Stromal cell of bone marrow (primary cell): ENCODE measurements around the gene CENPA.
A peak's percentile ranks its signal among the peaks of the same experiment; 100 is the strongest.

Experiments
- DNase-seq: peaks from one replicate; pipeline ENCODE4 v3.0.0-alpha.2; 2012; ENCODE audit warnings: low read depth

The CENPA gene

DNA sequence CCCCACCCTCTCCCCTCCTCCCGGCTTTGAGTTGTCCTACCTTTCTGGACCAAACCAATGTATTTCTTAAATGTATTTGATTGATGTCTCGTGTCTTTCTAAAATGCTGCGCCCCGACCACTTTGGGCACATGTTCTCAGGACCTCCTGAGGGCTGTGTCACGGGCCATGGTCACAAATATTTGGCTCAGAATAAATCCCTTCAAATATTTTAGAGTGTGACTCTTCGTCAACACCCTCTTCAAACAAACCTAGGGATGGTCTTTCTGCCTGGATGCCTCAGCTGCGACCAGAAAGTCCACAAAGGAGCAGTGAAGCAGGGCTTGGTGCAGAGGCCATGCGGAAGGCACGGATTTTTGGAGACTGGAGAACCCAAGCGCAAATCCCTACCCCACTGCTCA, 22.8 kb upstream of the CENPA start:
- DNase-seq: no peak

GRCh38 chr2:26764078-26764887, 21.6 kb upstream of the CENPA start, which contains the start of gene SLC35F6:
Gene SLC35F6, plus strand, starts transcription at chr2:26764284. Its CDS starts 66 bp downstream, at chr2:26764350.
- DNase-seq: peak; percentile 64

GRCh38 chr2:26764906-26765305, 20.9 kb upstream of the CENPA start:
- DNase-seq: no peak

GRCh38 chr2:26765475-26766200, 20.2 kb upstream of the CENPA start:
- no peak for DNase-seq

- no peak for DNase-seq
Observed at GRCh38 chr2:26767129-26767528, 18.7 kb upstream of the CENPA start.

DNA sequence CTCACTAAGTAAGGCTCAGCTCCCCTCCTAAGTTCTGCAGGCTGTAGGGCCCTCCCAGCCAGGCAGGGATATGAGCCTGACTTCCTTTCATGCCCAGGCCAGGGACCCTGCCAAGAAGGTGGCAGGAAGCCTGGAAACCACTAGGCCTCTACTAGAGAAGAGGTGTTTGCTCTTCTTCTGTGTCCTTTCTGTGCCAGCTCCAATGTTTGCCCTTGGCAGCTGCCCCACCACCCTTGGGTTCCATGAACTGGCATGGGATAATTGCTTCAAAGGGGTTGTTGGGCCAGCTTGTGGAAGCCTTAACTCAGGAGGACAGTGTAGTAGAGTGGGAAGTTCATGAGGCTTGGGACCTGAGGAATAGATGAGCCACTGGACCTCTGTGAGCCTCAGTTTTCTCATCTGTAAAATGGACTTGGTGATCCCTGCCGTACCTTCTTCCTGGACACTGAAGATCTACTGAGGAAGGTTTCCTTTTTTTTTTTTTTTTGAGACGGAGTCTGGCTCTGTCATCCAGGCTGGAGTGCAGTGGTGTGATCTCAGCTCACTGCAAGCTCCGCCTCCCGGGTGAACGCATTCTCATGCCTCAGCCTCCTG, 17.9 kb upstream of the CENPA start:
- no peak for DNase-seq

DNA sequence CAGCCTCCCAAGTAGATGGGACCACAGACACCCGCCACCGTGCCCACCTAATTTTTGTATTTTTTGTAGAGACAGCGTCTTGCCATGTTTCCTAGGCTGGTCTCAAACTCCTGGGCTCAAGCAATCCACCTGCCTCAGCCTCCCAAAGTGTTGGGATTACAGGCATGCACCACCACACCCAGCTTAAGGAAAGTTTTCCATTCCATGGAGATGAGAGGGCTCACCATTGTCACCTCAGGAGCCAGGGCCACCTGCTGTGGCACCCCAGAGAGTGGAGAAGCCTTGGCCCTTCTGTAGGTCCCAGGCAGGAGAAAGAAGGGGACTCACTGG, 17.1 kb upstream of the CENPA start:
- no peak for DNase-seq

DNA sequence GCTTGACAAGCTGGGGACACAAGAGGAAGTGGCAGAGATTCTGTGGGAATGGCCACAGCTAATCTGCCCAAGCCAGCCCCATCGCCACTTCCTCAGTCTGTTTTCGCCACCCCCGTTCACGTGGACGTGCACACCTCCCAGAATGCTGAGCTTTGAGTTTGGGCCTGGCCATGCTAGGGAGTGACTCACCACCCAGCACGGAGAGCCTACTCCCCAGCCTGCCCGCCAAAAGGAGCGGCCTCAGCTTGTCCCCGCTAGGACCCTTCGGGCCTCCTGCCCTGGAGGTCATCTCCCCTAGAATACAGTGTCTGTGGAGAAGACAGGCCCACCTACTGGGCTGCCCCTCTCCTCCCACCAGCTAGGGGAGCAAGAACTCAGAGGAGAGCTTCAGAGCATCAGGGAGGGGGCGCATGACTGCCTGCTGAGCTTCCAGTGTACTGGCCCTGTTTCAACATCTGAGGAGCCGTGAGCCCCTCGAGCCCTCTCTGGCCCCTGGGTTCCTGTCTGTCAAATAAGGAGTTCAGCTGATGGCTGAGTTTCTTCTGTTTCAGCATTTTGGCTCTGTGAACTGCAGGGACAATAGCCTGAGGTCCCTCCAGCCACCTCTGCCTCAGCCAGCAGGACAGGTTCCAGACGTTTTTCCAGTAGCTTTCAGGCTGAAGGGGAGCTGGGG, 16.6 kb upstream of the CENPA start:
- DNase-seq: peak; percentile 72

GRCh38 chr2:26770986-26771586, 14.8 kb upstream of the CENPA start:
- DNase-seq: peak; percentile 81

GRCh38 chr2:26772064-26773001, 13.5 kb upstream of the CENPA start:
- peak; percentile 92 for DNase-seq

- no peak for DNase-seq
Observed at GRCh38 chr2:26776195-26776800, 9.6 kb upstream of the CENPA start.

GRCh38 chr2:26778098-26778497, 7.8 kb upstream of the CENPA start:
- no peak for DNase-seq

- DNase-seq: no peak
Observed at GRCh38 chr2:26778507-26778906, 7.3 kb upstream of the CENPA start.

- DNase-seq: no peak
Observed at GRCh38 chr2:26780203-26780760, 5.6 kb upstream of the CENPA start.

DNA sequence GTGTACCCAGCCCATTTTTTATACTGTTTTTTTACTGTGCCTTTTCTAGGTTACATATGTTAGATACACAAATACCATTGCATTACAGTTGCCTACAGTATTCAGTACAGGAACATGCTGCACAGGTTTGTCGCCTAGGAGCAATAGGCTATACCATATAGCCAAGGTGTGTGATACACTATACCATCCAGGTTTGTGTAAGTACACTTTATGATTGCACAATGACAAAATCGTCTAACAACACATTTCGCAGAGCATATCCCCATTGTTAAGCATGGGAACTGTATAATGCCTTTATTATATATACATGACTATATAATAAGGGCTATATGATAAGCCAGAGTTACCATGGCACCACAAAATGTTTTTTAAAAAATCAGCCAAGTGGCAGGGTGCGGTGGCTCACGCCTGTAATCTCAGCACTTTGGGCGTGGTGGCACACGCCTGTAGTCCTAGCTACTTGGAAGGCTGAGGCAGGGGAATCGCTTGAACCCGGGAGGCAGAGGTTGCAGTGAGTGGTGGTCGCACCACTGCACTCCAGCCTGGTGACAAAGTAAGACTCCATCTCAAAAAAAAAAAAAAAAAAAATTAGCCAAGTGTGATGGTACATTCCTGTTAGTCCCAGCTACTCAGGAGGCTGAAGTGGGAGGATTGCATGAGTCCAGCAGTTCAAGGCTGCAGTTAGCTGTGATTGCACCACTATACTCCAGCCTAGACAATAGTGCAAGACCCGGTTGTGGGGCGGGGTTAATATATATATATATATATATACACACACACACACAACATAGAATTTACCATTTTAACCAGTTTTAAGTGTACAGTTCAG, 2.8 kb upstream of the CENPA start:
- no peak for DNase-seq

DNA sequence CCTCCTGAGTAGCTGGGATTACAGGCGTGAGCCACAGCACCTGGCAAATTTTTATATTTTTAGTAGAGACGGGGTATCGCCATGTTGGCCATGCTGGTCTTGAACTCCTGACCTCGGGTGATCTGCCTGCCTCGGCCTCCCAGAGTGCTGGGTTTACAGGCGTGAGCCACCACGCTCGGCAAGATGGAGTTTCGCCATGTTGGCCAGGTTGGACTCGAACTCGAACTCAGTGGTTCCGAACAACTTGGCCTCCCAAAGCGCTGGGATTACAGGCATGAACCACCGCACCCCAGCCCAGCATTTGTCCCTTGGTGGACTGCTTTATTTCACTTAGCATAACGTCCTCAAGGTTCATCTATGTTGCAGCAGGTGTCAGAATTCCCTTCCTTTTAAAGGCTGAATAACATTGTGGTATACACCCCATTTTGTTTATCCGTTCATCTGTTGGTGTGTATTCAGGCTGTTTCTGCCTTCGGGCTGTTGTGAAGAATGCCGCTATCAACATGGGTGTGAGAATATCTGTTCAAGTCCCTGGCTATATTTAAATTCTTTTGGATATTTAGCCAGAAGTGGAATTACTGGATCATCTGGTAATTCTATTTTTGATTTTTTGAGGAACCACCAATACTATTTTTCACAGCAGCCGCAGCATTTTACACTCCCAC, 1.2 kb upstream of the CENPA start:
- DNase-seq: no peak

DNA sequence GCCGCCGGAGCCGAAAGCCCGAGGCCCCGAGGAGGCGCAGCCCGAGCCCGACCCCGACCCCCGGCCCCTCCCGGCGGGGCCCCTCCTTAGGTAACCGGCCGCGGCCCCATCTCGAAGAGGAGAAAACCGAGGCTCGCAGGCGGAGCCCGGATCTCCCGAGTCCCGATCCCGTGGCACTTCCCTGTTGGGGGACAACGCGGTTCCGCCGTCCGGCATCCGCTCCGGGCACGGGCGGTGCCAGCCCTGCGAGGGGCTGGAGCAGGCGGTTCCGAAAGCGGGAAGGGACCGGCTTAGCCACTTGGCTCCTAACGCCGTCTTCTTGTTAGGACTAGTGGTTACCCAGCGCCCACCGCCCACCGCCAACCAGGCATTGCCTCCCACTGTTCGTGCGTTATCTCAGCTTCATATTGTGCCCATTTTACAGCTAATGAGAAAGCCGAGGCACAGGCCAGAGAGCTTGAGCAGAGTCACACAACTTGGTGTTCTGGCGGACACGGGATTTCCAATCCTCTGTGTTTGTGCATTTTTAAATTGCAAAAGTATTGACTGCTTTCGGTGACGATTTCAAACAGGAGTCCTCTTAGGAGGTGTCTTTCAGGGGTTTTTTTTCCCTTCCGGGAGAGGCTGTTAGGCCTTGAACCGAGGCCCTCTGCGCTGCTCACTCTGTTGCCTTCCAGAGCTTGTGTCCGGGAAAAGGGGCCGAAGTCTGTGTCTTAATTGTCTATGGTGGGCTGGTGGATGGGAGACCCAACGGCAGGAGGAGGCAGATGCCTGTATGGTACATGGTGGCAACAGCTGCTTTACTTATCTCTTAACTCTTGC, 562 bp downstream of the CENPA start:
- no peak for DNase-seq

- no peak for DNase-seq
Observed at GRCh38 chr2:26792720-26793119, 6.9 kb downstream of the CENPA start.
